ENCODE results near the gene XAB2. TPM values are rescaled to one million over a fixed set of nuclear protein-coding genes. Genes with fewer than 3 reads are reported as not detected.
A peak's percentile ranks its signal among the peaks of the same experiment; 100 is the strongest.

Gene XAB2
- total RNA-seq, 1 experiment from 2014 or later = 84.4 TPM

DNA sequence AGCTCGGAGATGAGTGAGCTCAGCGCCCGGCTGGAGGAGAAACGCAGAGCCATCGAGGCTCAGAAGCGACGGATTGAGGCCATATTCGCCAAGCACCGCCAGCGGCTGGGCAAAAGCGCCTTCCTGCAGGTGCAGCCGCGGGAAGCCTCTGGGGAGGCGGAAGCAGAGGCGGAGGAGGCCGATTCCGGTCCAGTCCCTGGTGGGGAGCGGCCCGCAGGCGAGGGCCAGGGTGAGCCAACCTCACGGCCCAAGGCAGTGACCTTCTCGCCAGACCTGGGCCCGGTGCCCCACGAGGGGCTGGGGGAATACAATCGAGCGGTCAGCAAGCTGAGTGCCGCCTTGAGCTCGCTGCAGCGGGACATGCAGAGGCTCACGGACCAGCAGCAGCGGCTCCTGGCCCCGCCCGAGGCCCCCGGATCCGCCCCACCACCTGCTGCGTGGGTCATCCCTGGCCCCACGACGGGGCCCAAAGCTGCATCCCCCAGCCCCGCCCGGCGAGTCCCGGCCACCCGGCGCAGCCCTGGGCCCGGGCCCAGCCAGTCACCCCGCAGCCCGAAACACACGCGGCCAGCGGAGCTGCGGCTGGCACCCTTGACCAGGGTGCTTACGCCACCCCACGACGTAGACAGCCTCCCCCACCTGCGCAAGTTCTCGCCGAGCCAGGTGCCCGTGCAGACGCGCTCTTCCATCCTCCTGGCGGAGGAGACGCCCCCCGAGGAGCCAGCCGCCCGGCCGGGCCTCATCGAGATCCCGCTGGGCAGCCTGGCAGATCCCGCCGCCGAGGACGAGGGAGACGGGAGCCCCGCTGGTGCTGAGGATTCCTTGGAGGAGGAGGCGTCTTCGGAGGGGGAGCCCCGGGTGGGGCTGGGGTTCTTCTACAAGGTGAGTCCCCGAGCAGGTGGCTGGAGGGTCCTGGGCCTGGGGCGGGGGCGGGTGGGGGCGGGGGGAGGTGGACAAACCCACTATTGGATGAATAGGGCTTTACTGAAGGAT lies 16.8 kb downstream of the XAB2 start:
- H3K9me2 ChIP-seq (replicated peaks; ENCODE audit: low read length) = no peaks in the 10 kb centered on the region
- ATAC-seq (no peak), DNase-seq (no peak)
- BruUV-seq (replicated peaks) = TSS peak; percentile 37
- CTCF ChIA-PET = no interaction called here
- H2AFZ ChIP-seq (ENCODE audit: low read length) = no peak overlapping the region
- TF ChIP-seq EZH2 (IDR thresholded peaks at IDR 0.05; ENCODE audit: low read length, unreplicated experiment) (no peak), EZH2phosphoT487 (IDR thresholded peaks at IDR 0.05; ENCODE audit: borderline replicate concordance, low read length) (no peak)
- TF ChIP-seq, protein P1, sequence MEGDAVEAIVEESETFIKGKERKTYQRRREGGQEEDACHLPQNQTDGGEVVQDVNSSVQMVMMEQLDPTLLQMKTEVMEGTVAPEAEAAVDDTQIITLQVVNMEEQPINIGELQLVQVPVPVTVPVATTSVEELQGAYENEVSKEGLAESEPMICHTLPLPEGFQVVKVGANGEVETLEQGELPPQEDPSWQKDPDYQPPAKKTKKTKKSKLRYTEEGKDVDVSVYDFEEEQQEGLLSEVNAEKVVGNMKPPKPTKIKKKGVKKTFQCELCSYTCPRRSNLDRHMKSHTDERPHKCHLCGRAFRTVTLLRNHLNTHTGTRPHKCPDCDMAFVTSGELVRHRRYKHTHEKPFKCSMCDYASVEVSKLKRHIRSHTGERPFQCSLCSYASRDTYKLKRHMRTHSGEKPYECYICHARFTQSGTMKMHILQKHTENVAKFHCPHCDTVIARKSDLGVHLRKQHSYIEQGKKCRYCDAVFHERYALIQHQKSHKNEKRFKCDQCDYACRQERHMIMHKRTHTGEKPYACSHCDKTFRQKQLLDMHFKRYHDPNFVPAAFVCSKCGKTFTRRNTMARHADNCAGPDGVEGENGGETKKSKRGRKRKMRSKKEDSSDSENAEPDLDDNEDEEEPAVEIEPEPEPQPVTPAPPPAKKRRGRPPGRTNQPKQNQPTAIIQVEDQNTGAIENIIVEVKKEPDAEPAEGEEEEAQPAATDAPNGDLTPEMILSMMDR (conservative IDR thresholded peaks at IDR 0.05; ENCODE audit: low read depth, low read length) = no peak
- no peak overlapping the region for H3K27ac ChIP-seq (ENCODE audit: low read length)
- H4K20me1 ChIP-seq (ENCODE audit: low read length) = no peaks in the 10 kb centered on the region
- intact Hi-C loops (cut with micrococcal nuclease) = no loop called here
- H3K4me3 ChIP-seq (ENCODE audit: low read length) = no peak overlapping the region
- no peaks in the 10 kb centered on the region for H3F3A ChIP-seq (ENCODE audit: low read length, unreplicated experiment)
- no peak overlapping the region for H3K9ac ChIP-seq (ENCODE audit: low read length)
- no peaks in the 10 kb centered on the region for H3K9me3 ChIP-seq (ENCODE audit: low read length)
- POLR2A ChIA-PET (ENCODE audit: unreplicated experiment) = no interaction called here
- no peaks in the 10 kb centered on the region for H3K79me2 ChIP-seq (ENCODE audit: low read length)
- H3K4me2 ChIP-seq (ENCODE audit: low read length) = no peak overlapping the region
- no peaks in the 10 kb centered on the region for H3K27me3 ChIP-seq (ENCODE audit: low read length)
- H3K36me3 ChIP-seq (ENCODE audit: low read depth, low read length) = peaks cover 9% of the 10 kb centered on the region; the same call in 1 of the 2 replicates
- no peaks in the 10 kb centered on the region for H3K4me1 ChIP-seq (ENCODE audit: insufficient read depth, low read length)

DNA sequence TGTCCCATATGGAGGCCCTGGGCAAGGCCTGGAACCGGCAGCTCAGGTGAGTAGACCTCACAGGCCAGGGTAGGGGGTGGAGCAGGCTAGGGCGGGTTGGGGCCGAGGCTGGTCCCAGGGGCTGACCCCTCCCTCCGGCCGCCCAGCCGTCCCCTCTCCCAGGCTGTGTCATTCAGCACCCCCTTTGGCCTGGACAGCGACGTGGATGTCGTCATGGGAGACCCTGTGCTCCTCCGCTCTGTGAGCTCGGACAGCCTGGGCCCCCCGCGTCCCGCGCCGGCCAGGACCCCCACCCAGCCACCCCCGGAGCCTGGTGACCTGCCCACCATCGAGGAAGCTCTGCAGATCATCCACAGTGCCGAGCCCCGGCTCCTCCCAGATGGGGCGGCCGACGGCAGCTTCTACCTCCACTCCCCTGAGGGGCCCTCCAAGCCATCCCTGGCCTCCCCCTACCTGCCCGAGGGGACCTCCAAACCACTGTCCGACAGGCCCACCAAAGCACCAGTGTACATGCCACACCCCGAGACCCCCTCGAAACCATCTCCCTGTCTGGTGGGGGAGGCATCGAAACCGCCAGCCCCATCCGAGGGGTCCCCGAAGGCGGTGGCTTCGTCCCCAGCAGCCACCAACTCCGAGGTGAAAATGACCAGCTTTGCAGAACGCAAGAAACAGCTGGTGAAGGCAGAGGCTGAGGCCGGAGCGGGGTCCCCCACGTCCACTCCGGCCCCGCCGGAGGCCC lies 17.6 kb downstream of the XAB2 start:
- Histone ChIP-seq H3K27me3 (ENCODE audit: low read length) (no peaks in the 10 kb centered on the region), H3K4me1 (ENCODE audit: insufficient read depth, low read length) (no peaks in the 10 kb centered on the region), H3K4me3 (ENCODE audit: low read length) (no peak overlapping the region), H3K79me2 (ENCODE audit: low read length) (no peaks in the 10 kb centered on the region), H3K27ac (ENCODE audit: low read length) (no peak overlapping the region), H3K36me3 (ENCODE audit: low read depth, low read length) (peaks cover 4% of the 10 kb centered on the region; the same call in 1 of the 2 replicates), H3F3A (ENCODE audit: low read length, unreplicated experiment) (no peaks in the 10 kb centered on the region), H3K9me2 (replicated peaks; ENCODE audit: low read length) (no peaks in the 10 kb centered on the region), H3K4me2 (ENCODE audit: low read length) (no peak overlapping the region), H3K9ac (ENCODE audit: low read length) (no peak overlapping the region), H2AFZ (ENCODE audit: low read length) (no peak overlapping the region), H4K20me1 (ENCODE audit: low read length) (no peaks in the 10 kb centered on the region), H3K9me3 (ENCODE audit: low read length) (no peaks in the 10 kb centered on the region)
- no TSS peak for BruUV-seq (replicated peaks)
- CTCF ChIA-PET = no interaction called here
- POLR2A ChIA-PET (ENCODE audit: unreplicated experiment) = no interaction called here
- DNase-seq (no peak), ATAC-seq (no peak)
- intact Hi-C loops (cut with micrococcal nuclease) = no loop called here
- TF ChIP-seq EZH2 (IDR thresholded peaks at IDR 0.05; ENCODE audit: low read length, unreplicated experiment) = no peak
- TF ChIP-seq, protein P1 (conservative IDR thresholded peaks at IDR 0.05; ENCODE audit: low read depth, low read length) = no peak

All from PC-3 (cell line).